Neural progenitor cell (in vitro differentiated cells): ENCODE measurements around the gene GNAI3. TPM values are rescaled to one million over a fixed set of nuclear protein-coding genes. Genes with fewer than 3 reads are reported as not detected.

Source experiments
- DNase-seq: peaks from one replicate; pipeline ENCODE4 v3.0.0-alpha.2; 2016; ENCODE audit warnings: low spot score
- H2AFZ ChIP-seq: fragments of 200-600 bp; sonication (generic); replicated peaks from 2 replicates; pipeline ENCODE4 v1.6.1; 2016; ENCODE audit warnings: antibody characterized with exemption
- H3F3A ChIP-seq: fragments of 200-600 bp; sonication (generic); 2 replicates; pipeline ENCODE4 v1.6.1; 2016; ENCODE audit warnings: antibody characterized with exemption, low read depth
- H3K27ac ChIP-seq: fragments of 200-600 bp; sonication (generic); 2 replicates; pipeline ENCODE4 v1.5.1; 2016; ENCODE audit warnings: mild to moderate bottlenecking
- H3K27me3 ChIP-seq: fragments of 200-600 bp; sonication (generic); 2 replicates; pipeline ENCODE4 v1.6.1; 2016; ENCODE audit warnings: mild to moderate bottlenecking, moderate library complexity
- H3K36me3 ChIP-seq: fragments of 200-600 bp; sonication (generic); 2 replicates; pipeline ENCODE4 v1.5.1; 2016
- H3K4me1 ChIP-seq: fragments of 200-600 bp; sonication (generic); 2 replicates; pipeline ENCODE4 v1.6.1; 2016; ENCODE audit warnings: mixed run types
- H3K4me2 ChIP-seq: fragments of 200-600 bp; sonication (generic); 2 replicates; pipeline ENCODE4 v1.6.1; 2016
- H3K4me3 ChIP-seq: fragments of 200-600 bp; sonication (generic); 2 replicates; pipeline ENCODE4 v1.5.1; 2016
- H3K79me2 ChIP-seq: fragments of 200-600 bp; sonication (generic); 2 replicates; pipeline ENCODE4 v1.6.1; 2016; ENCODE audit warnings: low read depth
- H3K9ac ChIP-seq: fragments of 200-600 bp; sonication (generic); 2 replicates; pipeline ENCODE4 v1.6.1; 2016
- H3K9me3 ChIP-seq: fragments of 200-600 bp; sonication (generic); 2 replicates; pipeline ENCODE4 v1.5.1; 2016; ENCODE audit warnings: low read depth
- H4K20me1 ChIP-seq: fragments of 200-600 bp; sonication (generic); 2 replicates; pipeline ENCODE4 v1.6.1; 2016; ENCODE audit warnings: low read depth
- H3K27ac Mint-ChIP-seq: 3 replicates; pipeline ENCODE4 v1.8.0; 2021; ENCODE audit warnings: mixed read lengths
- H3K27me3 Mint-ChIP-seq: 2 replicates; pipeline ENCODE4 v1.8.0; 2022; ENCODE audit warnings: low read depth, mild to moderate bottlenecking, inconsistent platforms, moderate library complexity, mixed read lengths; ENCODE audit not compliant: insufficient read depth
- H3K36me3 Mint-ChIP-seq: 3 replicates; pipeline ENCODE4 v1.8.0; 2021; ENCODE audit warnings: mixed read lengths
- H3K4me1 Mint-ChIP-seq: 3 replicates; pipeline ENCODE4 v1.8.0; 2021; ENCODE audit warnings: mixed read lengths
- H3K4me3 Mint-ChIP-seq: 3 replicates; pipeline ENCODE4 v1.8.0; 2021; ENCODE audit warnings: mild to moderate bottlenecking, moderate library complexity, mixed read lengths
- H3K9me3 Mint-ChIP-seq: 3 replicates; pipeline ENCODE4 v1.8.0; 2020; ENCODE audit warnings: mixed read lengths
- CTCF ChIP-seq: fragments of 200-600 bp; sonication (generic); IDR thresholded peaks from 2 replicates; pipeline ENCODE4 v1.5.1; 2017; ENCODE audit warnings: antibody characterized with exemption, mild to moderate bottlenecking
- EZH2 ChIP-seq: fragments of 200-600 bp; sonication (generic); IDR thresholded peaks from 2 replicates; pipeline ENCODE4 v1.6.1; 2017; ENCODE audit warnings: antibody characterized with exemption, mild to moderate bottlenecking, moderate library complexity
- EZH2phosphoT487 ChIP-seq: fragments of 200-600 bp; sonication (generic); IDR thresholded peaks from 2 replicates; pipeline ENCODE4 v1.6.1; 2017; ENCODE audit warnings: antibody characterized with exemption
- microRNA counts: library from miRNA; unstranded; fragments of <30 nt; microRNA quantifications from one replicate; lab custom pipeline; 2016
- small RNA-seq: library from RNA; depleted of rRNA; stranded (forward); fragments of <200 nt; gene quantifications from one replicate; pipeline ENCODE3, GENCODE V24; 2015
- total RNA-seq: library from RNA; depleted of rRNA; stranded (reverse); fragments of >200 nt; gene quantifications from 2 replicates; pipeline ENCODE4 v1.2.3, GENCODE V29; 2015; ENCODE audit warnings: low replicate concordance

The GNAI3 gene
- total RNA-seq, 1 donor from 2014 or later, result 15.4 TPM

GRCh38 chr1:109667452-109668122 lies 119.2 kb downstream of the GNAI3 start, which contains the start of gene GSTM2:
Gene GSTM2, plus strand, starts transcription at chr1:109668057. Its CDS starts 59 bp downstream, at chr1:109668116.
- peak within 1 kb of the TSS; percentile 64 for H3K27ac Mint-ChIP-seq
- peak; percentile 95 for DNase-seq
- no peak within 1 kb of the TSS for H3K27ac ChIP-seq

More at GRCh38 chr1:109667452-109668122, 119.2 kb downstream of the GNAI3 start, which contains the start of gene GSTM2:
- Histone ChIP-seq H2AFZ (peak within 1 kb of the TSS; percentile 66), H3K79me2 (no peaks in the 10 kb centered on the region), H3K4me1 (peaks cover 6% of the 10 kb centered on the region), H3K9ac (no peak within 1 kb of the TSS), H3K4me2 (peak within 1 kb of the TSS; percentile 75), H3K36me3 (no peaks in the 10 kb centered on the region), H3K27me3 (no peaks in the 10 kb centered on the region), H3K4me3 (peak within 1 kb of the TSS; percentile 56), H3K9me3 (no peaks in the 10 kb centered on the region), H3F3A (no peaks in the 10 kb centered on the region), H4K20me1 (no peaks in the 10 kb centered on the region)
- peak within 1 kb of the TSS; percentile 84 for H3K4me3 Mint-ChIP-seq
- H3K4me1 Mint-ChIP-seq, result peaks cover 12% of the 10 kb centered on the region
- TF ChIP-seq CTCF, result no peak
- TF ChIP-seq EZH2, result no peak
- no peak for TF ChIP-seq EZH2phosphoT487
- peaks cover 4% of the 10 kb centered on the region for H3K9me3 Mint-ChIP-seq
- peaks cover 5% of the 10 kb centered on the region for H3K36me3 Mint-ChIP-seq
- H3K27me3 Mint-ChIP-seq, result peaks cover 2% of the 10 kb centered on the region

MicroRNAs encoded within 50 kb of the gene (microRNA counts, 767-probe panel; counts per million panel counts)
- 8,053 counts per million, percentile 94 among the panel's probes with 10 or more counts for microRNA hsa-miR-197-3p (lab: Ali Mortazavi, UCI)

Small RNA genes lying within 50 kb of the gene (small RNA-seq; reads per million reads assigned to genes)
- not detected for gene RNU6V

Other genes with a start within 250 kb of the GNAI3 start
- not detected in 2 replicates for gene MYBPHL, start 241.6 kb upstream of the GNAI3 start, total RNA-seq
- 33.3 and 38.9 TPM in 2 replicates for gene SORT1, start 150.7 kb upstream of the GNAI3 start, total RNA-seq
- gene PSMA5, start 122.2 kb upstream of the GNAI3 start, total RNA-seq, result 49.9 and 62.0 TPM in 2 replicates
- gene SYPL2, start 82.1 kb upstream of the GNAI3 start, total RNA-seq, result not detected in 2 replicates
- gene ATXN7L2, start 64.7 kb upstream of the GNAI3 start, total RNA-seq, result 6.5 and 8.5 TPM in 2 replicates
- gene CYB561D1, start 54.5 kb upstream of the GNAI3 start, total RNA-seq, result 4.3 and 6.8 TPM in 2 replicates
- gene AMIGO1, start 38.9 kb upstream of the GNAI3 start, total RNA-seq, result 4.5 and 6.0 TPM in 2 replicates
- 0.71 and 1.4 TPM in 2 replicates for gene GPR61, start 8.7 kb upstream of the GNAI3 start, total RNA-seq
- 0.25 TPM in 1 of 2 replicates, not detected in the other for gene GNAT2, start 71.0 kb downstream of the GNAI3 start, total RNA-seq
- 22.9 and 49.8 TPM in 2 replicates for gene AMPD2, start 71.2 kb downstream of the GNAI3 start, total RNA-seq
- gene GSTM4, start 107.5 kb downstream of the GNAI3 start, total RNA-seq, result 4.3 and 17.3 TPM in 2 replicates
- 15.6 and 24.2 TPM in 2 replicates for gene GSTM2, start 119.4 kb downstream of the GNAI3 start, total RNA-seq
- 13.8 and 20.8 TPM in 2 replicates for gene GSTM1, start 139.2 kb downstream of the GNAI3 start, total RNA-seq
- gene GSTM5, start 163.6 kb downstream of the GNAI3 start, total RNA-seq, result 0.62 TPM in 1 of 2 replicates, not detected in the other
- gene GSTM3, start 192.4 kb downstream of the GNAI3 start, total RNA-seq, result 6.4 and 12.9 TPM in 2 replicates
- not detected in 2 replicates for gene EPS8L3, start 215.3 kb downstream of the GNAI3 start, total RNA-seq